ENCODE results near the gene PCK2.

Gene PCK2

DNA sequence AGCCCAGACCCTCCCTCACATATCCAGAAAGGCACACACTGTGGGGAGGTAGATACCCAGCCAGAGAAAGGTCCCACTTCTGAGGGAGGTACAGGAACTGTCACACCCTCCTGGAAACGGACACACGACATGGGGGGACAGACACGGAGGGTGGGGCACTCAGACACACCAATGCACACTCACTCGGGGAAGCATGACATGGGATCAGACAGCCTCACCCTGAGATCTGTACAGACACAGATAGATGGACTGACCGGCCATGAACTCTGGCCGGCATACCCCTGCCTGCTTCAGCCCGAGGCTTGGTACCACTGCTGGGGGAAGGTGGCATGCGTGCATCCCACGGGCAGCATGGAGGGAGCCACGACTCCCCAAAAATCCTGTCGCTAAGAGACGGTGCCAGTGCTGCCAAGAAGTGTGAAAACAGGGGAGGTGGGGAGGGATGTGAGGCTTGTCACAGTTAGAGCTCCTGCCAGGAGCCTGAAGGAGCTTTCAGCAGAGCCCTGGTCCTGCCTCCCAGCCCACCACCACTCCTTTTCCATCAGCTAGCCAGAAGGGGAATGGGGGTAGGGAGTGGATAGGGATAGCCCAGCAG is 22.2 kb upstream of the PCK2 start:
- no peak for DNase-seq (ENCODE audit: insufficient read length)
- FAIRE-seq: no peak
- no peak for TF ChIP-seq POLR2AphosphoS5 (IDR thresholded peaks at IDR 0.05; ENCODE audit: low read depth, low read length)
- no peak for TF ChIP-seq POLR2A (IDR thresholded peaks at IDR 0.05; ENCODE audit: low read depth, low read length)
- no peak for TF ChIP-seq TAF1 (IDR thresholded peaks at IDR 0.05; ENCODE audit: borderline replicate concordance, low read depth, low read length)

- TF ChIP-seq TAF1 (IDR thresholded peaks at IDR 0.05; ENCODE audit: borderline replicate concordance, low read depth, low read length) (no peak), POLR2A (IDR thresholded peaks at IDR 0.05; ENCODE audit: low read depth, low read length) (no peak), POLR2AphosphoS5 (IDR thresholded peaks at IDR 0.05; ENCODE audit: low read depth, low read length) (no peak)
- FAIRE-seq: no peak
- DNase-seq (ENCODE audit: insufficient read length): no peak
Measured at GRCh38 chr14:24072436-24072835, 21.7 kb upstream of the PCK2 start.

DNA sequence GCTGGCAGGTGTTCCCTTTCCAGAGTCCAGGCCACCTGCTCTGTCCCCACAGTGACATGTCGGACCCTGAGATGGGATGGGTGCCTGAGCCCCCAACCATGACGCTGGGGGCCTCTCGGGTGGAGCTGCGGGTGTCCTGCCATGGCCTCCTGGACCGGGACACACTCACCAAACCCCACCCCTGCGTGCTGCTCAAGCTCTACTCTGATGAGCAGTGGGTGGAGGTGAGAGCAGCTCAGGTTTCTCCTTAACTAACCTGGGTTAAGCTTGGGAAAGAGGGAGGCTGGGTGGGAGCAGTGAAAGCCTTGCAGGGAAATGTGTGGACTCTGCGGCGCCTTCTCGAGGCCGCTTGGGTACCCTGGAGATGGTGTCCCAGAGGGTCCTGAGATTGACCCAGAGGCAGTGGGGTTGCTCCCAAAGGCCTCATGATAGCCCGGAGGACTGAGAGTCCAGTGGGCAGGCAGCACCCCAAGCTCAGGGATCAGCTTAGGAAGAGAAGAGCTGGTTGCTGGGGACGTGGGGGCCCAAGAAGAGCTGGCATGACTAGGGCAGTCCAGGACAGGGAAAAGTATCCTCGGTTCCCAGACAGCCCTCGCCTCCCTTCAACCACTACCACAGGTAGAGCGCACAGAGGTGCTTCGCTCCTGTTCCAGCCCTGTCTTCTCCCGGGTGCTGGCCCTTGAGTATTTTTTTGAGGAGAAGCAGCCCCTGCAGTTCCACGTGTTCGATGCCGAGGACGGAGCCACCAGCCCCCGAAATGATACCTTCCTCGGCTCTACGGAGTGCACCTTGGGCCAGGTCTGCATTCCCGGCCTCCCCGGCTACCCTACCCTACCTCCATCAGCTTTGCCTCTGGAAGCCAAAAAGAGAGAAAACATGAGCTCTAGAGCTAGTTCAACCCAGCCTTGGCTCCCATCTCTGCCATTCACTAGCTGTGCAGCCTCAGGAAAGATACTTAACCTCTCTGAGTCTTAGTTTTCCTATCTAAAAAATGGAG is 20.9 kb upstream of the PCK2 start:
- FAIRE-seq (no peak), DNase-seq (ENCODE audit: insufficient read length) (no peak)
- TF ChIP-seq POLR2AphosphoS5 (IDR thresholded peaks at IDR 0.05; ENCODE audit: low read depth, low read length) (no peak), POLR2A (IDR thresholded peaks at IDR 0.05; ENCODE audit: low read depth, low read length) (no peak), TAF1 (IDR thresholded peaks at IDR 0.05; ENCODE audit: borderline replicate concordance, low read depth, low read length) (no peak)

DNA sequence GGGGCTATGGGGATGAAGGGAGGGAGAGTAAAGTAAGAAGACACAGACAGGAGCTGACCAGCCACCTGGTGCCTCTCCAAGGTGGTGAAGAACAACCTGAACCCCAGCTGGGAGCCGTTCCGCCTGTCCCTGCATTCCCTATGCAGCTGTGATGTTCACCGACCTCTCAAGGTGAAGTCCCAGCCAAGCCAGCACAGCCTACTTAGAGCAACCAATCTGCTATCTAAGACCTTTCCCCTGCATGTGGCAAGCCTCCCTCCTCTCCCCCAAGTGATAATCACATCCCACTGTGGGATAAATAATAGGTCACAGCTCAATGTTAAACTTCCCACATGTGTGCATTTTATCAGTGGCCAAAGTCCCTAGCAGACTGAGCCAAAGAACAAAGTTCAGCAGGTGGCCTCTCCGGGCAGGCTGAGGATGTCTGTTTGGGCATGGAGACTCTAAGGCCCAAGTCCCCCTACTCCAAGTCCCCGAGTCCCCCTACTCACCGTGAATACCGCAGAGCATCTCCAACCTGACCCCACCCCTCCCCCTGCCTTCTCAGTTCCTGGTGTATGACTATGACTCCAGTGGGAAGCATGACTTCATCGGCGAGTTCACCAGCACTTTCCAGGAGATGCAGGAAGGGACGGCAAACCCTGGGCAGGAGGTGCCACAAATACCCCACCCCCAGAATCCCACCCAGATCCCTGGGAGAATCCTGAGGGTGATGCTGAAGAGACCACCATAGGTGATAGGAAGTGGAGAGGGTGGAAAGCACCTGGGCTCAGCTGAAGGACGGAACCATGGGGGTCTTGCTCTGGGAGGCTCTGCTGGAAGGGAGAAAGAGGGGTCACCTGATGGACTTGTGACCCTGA is 19.3 kb upstream of the PCK2 start:
- TF ChIP-seq TAF1 (IDR thresholded peaks at IDR 0.05; ENCODE audit: borderline replicate concordance, low read depth, low read length): no peak
- TF ChIP-seq POLR2A (IDR thresholded peaks at IDR 0.05; ENCODE audit: low read depth, low read length): no peak
- TF ChIP-seq POLR2AphosphoS5 (IDR thresholded peaks at IDR 0.05; ENCODE audit: low read depth, low read length): no peak
- DNase-seq (ENCODE audit: insufficient read length) (no peak), FAIRE-seq (no peak)

DNA sequence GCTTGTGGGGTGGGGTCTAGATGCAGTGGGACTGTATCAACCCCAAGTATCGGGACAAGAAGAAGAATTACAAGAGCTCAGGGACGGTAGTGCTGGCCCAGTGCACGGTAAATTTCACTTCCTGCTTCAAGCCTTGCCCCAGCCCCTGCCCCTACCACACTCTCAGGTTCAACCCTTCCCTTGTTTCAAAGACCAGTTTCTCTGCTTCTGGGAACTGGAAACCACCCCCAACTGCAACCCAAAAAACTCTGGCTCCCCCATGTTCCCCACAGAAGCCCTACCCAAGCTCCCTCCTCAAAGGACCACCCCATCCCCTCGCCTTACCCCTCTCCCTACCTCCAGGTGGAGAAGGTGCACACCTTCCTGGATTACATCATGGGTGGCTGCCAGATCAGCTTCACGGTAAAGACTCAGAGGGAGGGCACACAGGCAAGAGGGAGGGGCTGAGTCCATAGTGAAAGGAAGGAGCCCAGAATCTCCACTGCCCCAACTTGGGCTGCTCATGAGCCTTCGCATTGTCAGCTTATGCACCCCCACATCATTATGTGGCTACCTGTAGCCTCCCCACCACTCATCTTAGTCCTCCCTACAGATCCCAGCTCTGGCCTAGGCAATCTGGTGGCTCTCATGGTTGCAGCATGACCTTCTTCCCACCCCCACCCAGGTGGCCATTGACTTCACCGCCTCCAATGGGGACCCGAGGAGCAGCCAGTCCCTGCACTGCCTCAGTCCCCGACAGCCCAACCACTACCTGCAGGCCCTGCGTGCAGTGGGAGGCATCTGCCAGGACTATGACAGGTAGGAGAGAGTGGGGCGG is 18.4 kb upstream of the PCK2 start:
- FAIRE-seq (no peak), DNase-seq (ENCODE audit: insufficient read length) (peak; percentile 57)
- TF ChIP-seq TAF1 (IDR thresholded peaks at IDR 0.05; ENCODE audit: borderline replicate concordance, low read depth, low read length): no peak
- TF ChIP-seq POLR2AphosphoS5 (IDR thresholded peaks at IDR 0.05; ENCODE audit: low read depth, low read length): no peak
- no peak for TF ChIP-seq POLR2A (IDR thresholded peaks at IDR 0.05; ENCODE audit: low read depth, low read length)

GRCh38 chr14:24076302-24076601 is 17.9 kb upstream of the PCK2 start:
- no peak for TF ChIP-seq TAF1 (IDR thresholded peaks at IDR 0.05; ENCODE audit: borderline replicate concordance, low read depth, low read length)
- no peak for TF ChIP-seq POLR2AphosphoS5 (IDR thresholded peaks at IDR 0.05; ENCODE audit: low read depth, low read length)
- TF ChIP-seq POLR2A (IDR thresholded peaks at IDR 0.05; ENCODE audit: low read depth, low read length): no peak
- FAIRE-seq (no peak), DNase-seq (ENCODE audit: insufficient read length) (no peak)

DNA sequence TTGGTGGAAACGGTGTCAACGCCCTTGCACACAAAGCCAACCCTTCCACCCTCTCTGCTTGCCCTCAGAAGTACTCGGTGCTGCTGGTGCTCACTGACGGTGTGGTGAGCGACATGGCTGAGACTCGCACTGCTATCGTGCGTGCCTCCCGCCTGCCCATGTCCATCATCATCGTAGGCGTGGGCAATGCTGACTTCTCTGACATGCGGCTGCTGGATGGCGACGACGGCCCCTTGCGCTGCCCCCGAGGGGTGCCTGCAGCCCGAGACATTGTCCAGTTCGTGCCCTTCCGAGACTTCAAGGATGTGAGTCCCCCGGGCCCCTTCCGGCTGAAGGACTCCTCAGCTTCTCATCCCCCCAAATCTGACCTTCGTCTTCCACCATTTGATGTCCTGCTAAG is 17.0 kb upstream of the PCK2 start:
- DNase-seq (ENCODE audit: insufficient read length) (no peak), FAIRE-seq (no peak)
- TF ChIP-seq POLR2A (IDR thresholded peaks at IDR 0.05; ENCODE audit: low read depth, low read length) (no peak), TAF1 (IDR thresholded peaks at IDR 0.05; ENCODE audit: borderline replicate concordance, low read depth, low read length) (no peak)

DNA sequence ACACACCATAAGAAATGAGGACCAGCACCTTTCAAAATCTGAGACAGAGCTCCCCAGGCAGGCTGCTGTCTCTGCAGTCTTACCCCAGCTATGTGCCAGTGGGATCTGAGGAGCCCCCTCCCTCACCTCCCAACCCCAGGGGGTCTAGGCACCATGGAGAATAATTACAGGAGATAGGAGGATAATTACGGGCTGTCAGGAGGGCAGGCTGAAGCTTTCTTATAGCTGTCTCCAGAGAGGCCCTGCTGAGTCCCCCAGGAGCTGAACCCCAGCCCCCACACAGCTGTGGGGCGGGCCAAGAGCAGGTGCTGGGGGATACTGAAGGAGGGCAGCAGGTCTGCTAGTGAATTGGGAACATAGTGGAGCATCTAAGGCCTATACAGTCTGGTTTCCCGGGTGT is 16.0 kb upstream of the PCK2 start:
- DNase-seq (ENCODE audit: insufficient read length) (no peak), FAIRE-seq (no peak)
- TF ChIP-seq POLR2AphosphoS5 (IDR thresholded peaks at IDR 0.05; ENCODE audit: low read depth, low read length) (no peak), POLR2A (IDR thresholded peaks at IDR 0.05; ENCODE audit: low read depth, low read length) (no peak), TAF1 (IDR thresholded peaks at IDR 0.05; ENCODE audit: borderline replicate concordance, low read depth, low read length) (no peak)

- TF ChIP-seq POLR2A (IDR thresholded peaks at IDR 0.05; ENCODE audit: low read depth, low read length) (no peak), TAF1 (IDR thresholded peaks at IDR 0.05; ENCODE audit: borderline replicate concordance, low read depth, low read length) (no peak), POLR2AphosphoS5 (IDR thresholded peaks at IDR 0.05; ENCODE audit: low read depth, low read length) (no peak)
- DNase-seq (ENCODE audit: insufficient read length): no peak
- FAIRE-seq: no peak
Measured at GRCh38 chr14:24079491-24080141, 14.5 kb upstream of the PCK2 start.

DNA sequence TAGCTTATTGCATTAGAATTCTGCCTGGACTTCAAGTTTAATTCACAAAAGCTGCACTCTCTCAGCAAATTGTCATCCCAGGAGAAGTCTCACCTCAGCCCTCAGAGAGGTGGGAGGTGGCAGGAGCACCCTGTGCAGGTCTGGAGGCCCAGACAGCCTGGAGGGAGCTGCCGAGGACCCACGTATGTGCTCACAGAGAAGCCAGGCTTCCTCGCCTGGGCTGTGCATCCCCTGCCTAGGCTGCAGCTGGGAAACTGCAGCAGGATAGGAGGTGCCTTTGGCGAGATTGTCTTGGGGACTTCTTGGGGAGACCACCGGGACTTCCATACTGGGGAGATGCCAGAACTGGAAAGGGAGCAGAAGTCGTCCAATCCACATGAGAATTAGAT is 14.0 kb upstream of the PCK2 start:
- no peak for FAIRE-seq
- no peak for DNase-seq (ENCODE audit: insufficient read length)
- TF ChIP-seq POLR2A (IDR thresholded peaks at IDR 0.05; ENCODE audit: low read depth, low read length) (no peak), TAF1 (IDR thresholded peaks at IDR 0.05; ENCODE audit: borderline replicate concordance, low read depth, low read length) (no peak), POLR2AphosphoS5 (IDR thresholded peaks at IDR 0.05; ENCODE audit: low read depth, low read length) (no peak)

All from GM12892 (cell line).